Measurements from ENCODE around the gene TMEM236.

TMEM236 gene

DNA sequence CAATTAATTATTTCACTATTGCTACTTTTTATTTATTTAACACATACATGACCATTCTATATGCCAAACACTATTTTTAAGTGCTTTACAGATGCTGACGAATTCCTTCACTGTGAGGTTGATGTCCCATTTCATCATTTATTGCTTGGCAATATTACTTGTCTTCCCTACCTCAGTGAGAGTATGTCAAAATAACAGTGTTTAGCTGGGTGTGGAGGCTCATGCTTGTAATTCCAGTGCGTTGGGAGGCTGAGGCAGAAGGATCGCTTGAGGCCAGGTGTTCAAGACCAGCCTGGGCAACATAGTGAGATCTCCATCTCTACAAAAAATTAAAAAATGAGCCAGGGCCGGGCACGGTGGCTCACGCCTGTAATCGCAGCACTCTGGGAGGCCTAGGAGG is 37.4 kb downstream of the TMEM236 start:
- no peak for DNase-seq

GRCh38 chr10:17790651-17791050 is 38.6 kb downstream of the TMEM236 start:
- DNase-seq, result no peak

- DNase-seq, result no peak
Observed at GRCh38 chr10:17792991-17793390, 41.0 kb downstream of the TMEM236 start.

GRCh38 chr10:17793823-17794644 is 42.0 kb downstream of the TMEM236 start:
- DNase-seq, result no peak

DNA sequence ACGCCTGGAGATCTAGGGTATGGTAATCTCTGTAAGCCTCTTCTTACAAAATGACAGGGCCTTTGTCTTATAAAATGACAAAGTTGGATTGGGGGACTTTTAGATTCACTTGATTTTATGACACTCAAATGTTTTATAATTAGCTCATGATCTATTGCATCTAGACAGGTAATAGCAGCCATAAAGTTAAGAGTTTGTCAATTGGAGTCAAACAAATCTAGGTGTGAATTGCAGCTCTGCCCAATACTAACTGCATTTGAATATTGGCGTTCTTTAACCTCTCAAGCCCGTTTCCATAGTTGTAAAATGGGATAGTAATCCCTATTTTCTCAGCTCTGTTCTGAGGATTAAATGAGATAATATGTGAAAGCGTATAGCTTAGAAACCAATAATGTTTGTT is 43.1 kb downstream of the TMEM236 start:
- no peak for DNase-seq

DNA sequence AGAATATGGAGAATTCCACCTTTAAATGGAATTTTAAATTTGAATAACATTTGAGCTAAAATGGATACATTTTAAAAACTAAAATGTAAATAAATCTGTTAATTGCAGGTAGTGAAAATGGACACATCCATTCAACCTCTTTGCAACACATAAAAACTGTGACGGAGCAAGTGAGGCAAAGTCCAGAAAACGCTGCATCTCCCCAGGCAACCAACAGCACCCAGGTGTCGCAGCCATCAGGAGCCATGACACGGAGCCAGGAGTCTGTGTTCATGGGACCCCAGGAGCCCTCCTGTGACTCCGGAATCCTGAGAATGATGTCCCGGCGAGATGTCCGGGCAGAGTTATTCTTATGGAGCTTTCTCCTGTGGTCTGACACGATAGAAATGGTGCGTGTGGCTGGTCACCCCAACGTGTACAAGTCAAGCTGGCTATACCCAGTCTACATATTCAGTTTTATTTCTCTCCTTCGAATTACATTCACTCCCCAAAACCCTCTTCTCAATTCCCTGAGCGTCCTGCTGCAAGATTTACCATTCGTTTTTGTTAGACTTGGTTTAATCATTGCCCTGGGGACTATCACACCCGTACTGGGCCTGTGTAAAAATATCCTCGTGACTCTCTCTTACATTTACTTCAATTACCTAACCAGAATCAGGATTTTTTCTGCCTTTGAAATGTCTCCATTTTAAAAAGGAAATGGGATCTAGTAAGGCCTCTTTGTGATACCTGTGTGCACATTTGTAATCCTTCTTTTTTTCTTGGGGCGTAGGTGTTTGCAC is 44.0 kb downstream of the TMEM236 start:
- no peak for DNase-seq

GRCh38 chr10:17801507-17801906 is 49.5 kb downstream of the TMEM236 start:
- DNase-seq, result no peak

DNA sequence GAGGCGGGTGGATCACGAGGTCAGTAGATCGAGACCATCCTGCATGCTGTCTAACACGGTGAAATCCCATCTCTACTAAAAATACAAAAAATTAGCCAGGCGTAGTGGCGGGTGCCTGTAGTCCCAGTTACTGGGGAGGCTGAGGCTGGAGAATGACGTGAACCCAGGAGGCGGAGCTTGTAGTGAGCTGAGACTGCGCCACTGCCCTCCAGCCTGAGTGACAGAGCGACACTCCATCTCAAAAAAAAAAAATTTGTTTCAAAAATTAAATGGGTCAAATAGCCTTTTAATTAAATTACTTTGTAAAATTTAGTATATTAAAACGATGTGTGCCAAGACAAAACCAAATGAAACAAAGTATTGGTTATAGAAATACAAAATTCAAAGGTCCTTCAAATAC is 50.3 kb downstream of the TMEM236 start:
- DNase-seq, result no peak

GRCh38 chr10:17802976-17803375 is 51.0 kb downstream of the TMEM236 start:
- no peak for DNase-seq

GRCh38 chr10:17805330-17805729 is 53.3 kb downstream of the TMEM236 start:
- no peak for DNase-seq

GRCh38 chr10:17805921-17806577 is 54.0 kb downstream of the TMEM236 start:
- no peak for DNase-seq

- DNase-seq, result no peak
Observed at GRCh38 chr10:17808971-17809841, 57.2 kb downstream of the TMEM236 start, which contains the start of gene MRC1. MRC1 (plus strand) TSS chr10:17809348; CDS start chr10:17809466, 118 bp downstream.

- DNase-seq, result no peak
Observed at GRCh38 chr10:17811146-17811865, 59.3 kb downstream of the TMEM236 start.

DNA sequence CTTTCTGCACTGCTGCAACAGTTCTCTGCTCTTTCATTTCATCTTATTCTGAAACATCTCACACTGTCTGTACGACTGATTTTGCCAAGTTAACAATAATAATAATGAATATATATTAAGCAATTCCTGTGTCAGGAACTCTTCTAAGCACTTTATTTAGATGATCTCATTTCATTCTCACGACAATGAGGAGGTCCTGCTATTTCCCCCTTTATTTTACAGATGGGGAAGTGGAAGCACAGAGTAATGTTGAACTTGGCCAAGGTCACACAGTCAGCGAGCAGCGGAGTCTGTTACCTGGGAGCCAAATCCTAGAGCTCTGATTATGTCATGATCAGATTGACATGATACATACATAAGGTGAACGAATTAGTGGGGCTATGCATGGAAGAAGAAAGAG is 63.0 kb downstream of the TMEM236 start:
- DNase-seq, result no peak

- no peak for DNase-seq
Observed at GRCh38 chr10:17816199-17816598, 64.2 kb downstream of the TMEM236 start.

- no peak for DNase-seq
Observed at GRCh38 chr10:17817316-17817715, 65.3 kb downstream of the TMEM236 start.

GRCh38 chr10:17817790-17818189 is 65.8 kb downstream of the TMEM236 start:
- DNase-seq, result no peak

DNA sequence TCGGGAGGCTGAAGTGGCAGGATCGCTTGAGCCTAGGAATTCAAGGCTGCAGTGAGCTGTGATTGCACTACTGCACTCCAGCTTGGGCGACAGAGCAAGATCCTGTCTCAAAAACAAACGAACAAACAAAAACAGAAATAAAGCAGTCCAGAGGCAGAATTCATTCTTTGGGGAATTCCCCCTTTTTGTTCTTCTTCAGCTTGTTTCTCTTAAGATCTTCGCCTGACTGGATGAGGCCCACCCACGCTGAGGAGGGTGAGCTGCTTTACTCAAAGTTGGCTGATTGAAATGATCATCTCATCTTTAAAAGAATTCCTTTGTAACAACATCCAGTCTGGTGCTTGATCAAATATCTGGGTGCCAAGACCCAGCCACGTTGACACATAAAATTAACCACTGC is 67.8 kb downstream of the TMEM236 start:
- DNase-seq, result no peak

DNA sequence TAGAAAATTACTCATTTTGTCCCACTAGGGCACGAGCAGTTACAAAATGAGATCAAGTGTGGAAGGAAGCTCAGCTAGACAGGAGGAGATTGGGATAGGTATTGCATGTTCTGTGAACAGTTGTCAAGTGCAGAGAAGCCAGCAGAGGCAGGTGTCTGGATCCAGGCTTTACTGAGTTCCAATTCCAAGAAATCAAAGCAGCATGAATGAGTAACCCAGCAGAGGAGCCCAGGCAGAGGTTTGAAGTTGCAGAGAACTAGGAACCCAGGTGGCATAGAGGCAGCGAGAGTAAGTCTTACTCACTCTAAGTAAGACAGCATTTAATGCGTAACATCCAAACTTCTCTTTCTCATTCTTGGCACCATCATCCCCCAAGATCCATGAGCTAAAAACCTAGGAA is 68.9 kb downstream of the TMEM236 start:
- DNase-seq, result no peak

GRCh38 chr10:17821893-17822292 is 69.9 kb downstream of the TMEM236 start:
- DNase-seq, result no peak

DNA sequence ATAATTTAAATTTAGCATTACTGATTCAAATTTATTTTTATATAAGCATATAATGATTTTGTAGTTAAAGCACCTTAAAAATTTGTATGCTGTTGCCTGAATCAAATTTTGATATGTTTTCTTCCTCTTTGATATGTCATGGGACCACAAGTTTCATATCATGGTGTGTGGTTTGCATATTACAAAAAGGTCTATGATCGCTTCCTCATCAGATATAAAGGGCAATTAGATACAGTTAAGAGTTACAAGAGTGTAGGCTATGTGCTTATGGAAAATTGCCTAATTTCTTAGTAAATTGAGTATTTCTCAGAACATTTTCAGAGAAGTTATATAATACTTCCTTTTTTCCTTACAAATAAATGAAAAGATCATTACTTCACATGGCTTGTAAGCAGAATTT is 79.3 kb downstream of the TMEM236 start:
- DNase-seq, result no peak

DNA sequence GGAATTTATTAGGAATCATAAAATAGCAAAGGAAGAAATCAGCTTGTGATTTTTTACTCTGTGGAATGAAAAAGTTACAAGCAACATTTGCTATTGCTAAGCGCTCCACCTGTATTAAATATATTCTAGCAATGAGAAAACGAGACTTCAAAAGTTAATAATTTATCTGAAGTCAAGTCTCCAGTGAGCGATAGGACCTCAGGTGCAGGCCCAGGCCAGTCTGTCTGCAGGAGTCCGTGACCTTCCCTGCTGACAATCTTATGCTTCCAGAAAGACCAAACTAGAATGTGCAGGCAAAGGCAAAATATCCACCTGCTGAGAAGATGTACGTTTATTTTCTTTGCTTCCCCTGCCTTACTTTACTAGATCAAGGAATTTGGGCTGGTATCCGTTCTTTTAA is 79.9 kb downstream of the TMEM236 start:
- DNase-seq, result no peak

Data from NCI-H1092 (cell line).